ENCODE data around the gene SMIM36.
"Not testable (repeated sequence)": the region's sequence is repeated elsewhere in the genome, so short reads cannot be mapped to it uniquely, and the experiment has no call there.

SMIM36 gene

DNA sequence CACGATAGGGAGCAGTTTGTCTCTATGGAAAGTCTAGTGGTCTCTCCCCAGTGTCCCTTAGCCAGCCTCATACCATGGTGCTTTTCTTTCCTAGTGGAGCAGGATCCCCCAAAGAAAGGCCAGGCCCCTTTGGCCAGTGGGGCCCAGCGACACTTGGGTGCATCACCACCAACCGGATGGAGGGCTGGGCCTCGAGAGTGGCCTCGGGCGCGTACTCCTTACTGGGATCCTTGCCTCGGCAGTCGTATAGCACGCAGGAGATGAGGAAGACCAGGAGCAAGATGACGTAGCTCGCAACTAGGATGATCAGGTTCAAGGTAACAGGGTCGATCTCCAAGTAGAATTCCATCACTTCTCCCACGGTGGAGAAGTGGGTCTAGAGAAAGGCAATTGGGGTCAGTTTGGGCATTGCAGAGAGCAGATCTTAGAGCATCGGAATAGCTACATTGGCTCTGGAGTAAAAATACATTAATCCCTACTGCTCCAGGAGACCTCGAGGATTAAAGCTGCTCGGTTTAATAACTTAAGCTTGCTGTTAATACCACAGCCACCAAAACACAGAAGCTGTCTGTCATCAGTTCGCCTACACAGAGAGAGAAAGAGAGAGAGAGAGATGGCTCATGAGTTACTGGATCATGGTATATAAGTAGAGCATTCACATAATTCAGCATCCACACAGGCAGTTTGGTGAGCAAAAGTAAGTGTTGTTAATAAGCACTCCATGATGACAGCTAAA is at the start of gene SMIM36:
Gene SMIM36, minus strand, starts transcription at position 467 of the 736 bp plus-strand sequence.
- no peak for DNase-seq

DNA sequence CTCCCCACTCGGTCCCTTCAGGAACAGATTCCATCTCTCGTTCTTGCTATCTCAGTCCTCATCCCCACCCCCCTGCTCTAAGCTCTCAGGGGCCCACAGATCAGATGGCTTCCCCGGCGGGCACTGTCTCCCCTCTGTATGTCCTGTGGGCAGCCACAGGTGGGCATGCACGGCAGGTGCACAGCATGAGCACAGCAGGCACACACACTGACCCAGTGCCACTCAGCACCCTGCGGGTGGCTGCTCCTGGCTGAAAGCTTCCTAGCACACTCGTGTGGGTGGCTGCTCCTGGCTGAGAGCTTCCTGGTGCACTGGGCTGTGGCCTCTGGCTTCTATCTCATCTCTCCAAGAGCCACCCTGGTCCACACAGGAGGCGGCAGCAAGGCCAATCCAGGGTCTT is 44.5 kb upstream of the SMIM36 start:
- no peak for DNase-seq

DNA sequence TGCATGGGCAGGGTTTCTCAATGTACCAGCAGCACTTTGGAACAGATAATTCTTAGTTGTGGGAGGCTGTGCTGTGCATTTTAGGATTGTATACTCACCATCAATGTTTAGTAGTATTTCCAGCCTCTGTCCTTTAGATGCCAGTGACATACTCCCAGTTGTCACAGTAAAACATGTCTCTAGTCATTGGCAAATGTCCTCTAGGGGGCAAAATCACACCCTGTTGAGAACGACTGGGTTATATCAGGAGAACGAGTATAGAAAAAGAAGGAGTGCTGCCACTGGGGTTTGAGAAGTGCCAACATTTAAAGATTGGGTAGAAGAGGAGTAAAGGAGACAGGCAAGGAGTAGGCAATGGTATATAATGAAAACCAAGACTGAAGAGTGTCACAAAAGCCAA is 37.9 kb upstream of the SMIM36 start:
- peak in 1 of 2 experiments; percentile 16 for DNase-seq

DNA sequence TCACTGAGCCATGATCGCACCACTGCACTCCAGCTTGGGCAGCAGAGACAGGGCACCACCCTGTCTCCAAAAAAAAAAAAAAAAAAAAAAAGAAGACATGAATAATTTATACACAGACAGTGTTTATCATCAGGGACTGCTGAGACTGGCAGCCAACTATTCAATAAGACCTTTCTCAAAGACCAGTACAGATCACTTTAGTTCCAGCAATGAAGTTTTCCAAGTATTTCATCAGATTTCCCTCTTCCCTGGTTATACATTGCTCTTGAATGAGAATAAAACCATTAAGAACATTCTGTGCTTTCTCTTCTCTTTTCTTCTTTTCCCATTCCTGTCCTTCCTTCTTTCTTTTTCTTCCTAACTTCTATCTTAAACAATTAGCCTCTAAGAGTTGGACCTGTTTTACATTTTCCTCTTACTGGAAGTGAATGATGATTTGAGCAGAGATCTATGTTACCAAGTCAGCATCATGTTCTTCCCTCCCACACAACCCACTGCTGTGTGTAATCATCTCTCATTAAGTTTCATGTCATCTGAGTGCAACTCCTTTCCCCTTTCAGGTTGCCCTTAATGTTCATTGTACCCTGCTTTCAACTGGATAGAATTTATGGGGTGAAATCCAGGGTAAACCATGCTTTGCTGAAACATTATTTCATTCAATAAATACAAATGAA is 35.9 kb upstream of the SMIM36 start:
- DNase-seq = no peak

DNA sequence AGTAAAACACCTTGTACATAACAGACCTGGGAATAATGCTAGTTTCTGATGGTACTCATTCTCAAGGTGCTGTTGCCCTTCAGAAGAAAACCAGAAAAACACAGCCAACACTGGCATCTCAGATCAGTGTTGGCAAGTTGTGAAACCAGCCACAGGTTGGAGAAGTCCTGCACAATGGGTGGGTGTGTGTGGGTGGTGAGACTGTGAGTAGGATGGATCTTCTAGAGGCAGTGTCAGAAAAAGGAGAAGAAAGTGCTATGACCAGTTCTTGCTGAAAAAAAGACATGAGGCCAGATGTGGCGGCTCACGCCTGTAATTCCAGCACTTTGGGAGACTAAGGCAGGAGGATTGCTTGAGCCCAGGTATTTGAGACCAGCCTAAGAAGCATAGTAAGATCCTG is 35.2 kb upstream of the SMIM36 start:
- no peak for DNase-seq

GRCh38 chr17:55545806-55546205 is 34.6 kb upstream of the SMIM36 start:
- no peak for DNase-seq

DNA sequence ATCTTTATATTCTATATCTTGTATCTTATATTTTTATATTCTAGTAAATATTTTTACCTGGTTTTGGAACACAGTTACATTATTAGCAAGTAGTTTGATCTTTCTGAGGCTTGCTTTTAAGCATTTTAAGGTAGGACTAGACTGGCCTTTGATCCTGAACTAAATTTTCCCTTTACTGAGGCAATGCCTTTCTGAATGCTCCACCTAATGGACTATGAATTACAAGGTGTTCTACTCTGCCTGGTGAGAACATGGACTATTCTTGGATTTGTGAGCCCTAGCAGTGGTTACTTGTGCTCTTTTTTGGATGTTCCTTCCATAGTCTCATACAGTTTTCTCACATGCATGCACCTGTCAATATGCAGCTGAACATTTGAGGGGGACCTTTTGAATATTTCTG is 32.5 kb upstream of the SMIM36 start:
- no peak for DNase-seq

GRCh38 chr17:55540414-55541091 is 29.3 kb upstream of the SMIM36 start:
- no peak for DNase-seq

GRCh38 chr17:55536205-55536604 is 25.0 kb upstream of the SMIM36 start:
- no peak for DNase-seq

GRCh38 chr17:55533608-55534007 is 22.4 kb upstream of the SMIM36 start:
- DNase-seq = no peak

- no peak for DNase-seq
Observed at GRCh38 chr17:55532670-55533069, 21.4 kb upstream of the SMIM36 start.

DNA sequence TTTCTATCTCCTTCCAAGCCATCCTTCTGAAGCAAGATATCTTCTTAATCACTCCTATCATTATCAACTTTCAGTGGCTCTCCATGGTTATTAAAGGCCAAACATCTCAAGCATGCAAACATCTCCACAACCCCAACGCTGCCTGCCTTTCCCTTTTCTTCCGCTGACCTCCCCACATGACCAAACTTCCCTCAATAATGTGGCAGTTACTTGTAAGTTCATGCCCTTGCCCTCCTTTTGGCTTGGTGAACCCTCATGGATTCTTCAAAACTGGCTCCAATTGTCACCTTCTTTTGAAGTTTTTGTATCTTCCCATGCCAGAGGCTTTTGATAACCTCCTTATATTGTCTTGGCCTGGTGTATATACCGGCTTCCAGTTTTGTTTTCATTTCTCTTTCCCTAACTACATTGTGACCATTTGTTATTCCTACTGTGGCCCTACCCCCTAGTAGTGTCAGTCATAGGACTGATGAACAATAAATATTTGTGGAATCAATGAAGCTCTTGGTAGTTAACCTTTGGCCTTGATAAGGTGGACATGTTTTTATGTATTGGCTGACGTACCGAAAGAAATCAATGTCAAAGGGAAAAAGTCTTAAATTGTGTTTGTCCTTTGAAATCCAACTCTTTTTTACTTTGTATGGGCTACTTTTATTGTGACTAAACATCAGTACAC is 19.9 kb upstream of the SMIM36 start:
- no peak for DNase-seq

- DNase-seq = no peak
Observed at GRCh38 chr17:55530064-55530463, 18.8 kb upstream of the SMIM36 start.

GRCh38 chr17:55527540-55528118 is 16.4 kb upstream of the SMIM36 start:
- peak in 1 of 2 experiments; percentile 16 for DNase-seq

DNA sequence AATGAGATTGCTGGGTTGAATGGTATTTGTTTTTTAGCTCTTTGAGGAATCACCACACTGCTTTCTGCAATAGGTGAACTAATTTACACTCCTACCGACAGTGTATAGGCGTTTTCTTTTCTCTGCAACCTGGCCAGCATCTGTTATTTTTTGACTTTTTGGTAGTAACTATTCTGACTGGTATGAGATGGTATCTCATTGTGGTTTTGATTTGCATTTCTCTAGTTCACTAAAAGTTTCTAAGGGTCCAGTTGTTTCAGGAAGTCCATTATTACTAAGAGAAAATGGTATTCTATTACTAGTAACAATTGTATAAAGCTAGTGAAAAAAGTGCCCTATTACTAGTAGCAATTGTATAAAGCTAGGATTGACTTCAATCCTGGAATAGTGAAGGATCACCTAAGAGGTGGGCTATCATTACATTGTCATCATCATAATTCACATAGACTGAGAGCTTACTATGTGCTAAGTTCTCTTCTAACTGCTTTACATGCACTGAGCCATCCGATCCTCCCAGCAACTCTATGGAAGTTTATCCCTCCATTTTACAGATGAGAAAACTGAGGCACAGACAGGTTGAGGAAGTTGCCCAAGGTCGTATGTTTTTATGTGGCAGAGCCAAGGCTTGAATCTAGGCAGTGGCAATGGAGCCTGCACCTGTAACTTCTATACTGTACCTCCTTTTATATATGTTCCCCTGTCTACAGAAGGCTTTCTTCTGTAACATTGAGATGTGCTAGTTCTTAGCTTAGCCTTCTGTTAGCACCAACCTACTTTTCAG is 13.4 kb upstream of the SMIM36 start:
- DNase-seq = no peak

DNA sequence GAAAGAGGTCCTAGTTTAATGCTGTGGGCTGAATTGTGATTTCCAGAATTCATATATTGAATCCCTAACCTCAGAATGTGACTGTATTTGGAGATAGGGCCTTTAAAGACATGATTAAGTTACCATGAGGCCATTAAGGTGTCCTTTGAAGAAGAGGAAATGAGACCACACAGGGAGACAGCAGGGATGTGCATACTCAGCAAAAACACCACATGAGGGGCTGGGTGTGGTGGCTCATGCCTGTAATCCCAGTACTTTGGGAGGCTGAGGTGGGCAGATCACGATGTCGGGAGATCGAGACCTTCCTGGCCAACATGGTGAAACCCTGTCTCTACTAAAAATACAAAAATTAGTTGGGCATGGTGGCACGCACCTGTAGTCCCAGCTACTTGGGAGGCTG is 11.8 kb upstream of the SMIM36 start:
- not testable (repeated sequence) for DNase-seq

GRCh38 chr17:55521186-55521585 is 9.9 kb upstream of the SMIM36 start:
- DNase-seq = no peak

DNA sequence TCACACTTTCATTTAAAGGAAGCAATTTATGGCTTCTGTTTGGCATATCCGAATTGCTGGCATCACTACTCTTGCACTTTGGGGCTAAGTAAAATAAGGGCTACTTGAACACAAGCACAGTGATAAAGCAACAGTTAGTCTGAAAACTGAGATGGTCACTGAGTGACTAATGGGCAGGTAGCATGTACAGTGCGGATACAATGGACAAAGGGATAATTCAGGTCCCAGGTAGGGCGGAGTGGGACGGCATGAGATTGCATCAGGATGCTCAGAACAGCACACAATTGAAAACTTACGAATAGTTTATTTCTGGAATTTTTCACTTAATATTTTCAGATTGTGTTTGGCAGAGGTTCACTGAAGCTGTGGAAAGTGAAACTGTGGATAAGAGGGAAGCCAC is 9.2 kb upstream of the SMIM36 start:
- no peak for DNase-seq

DNA sequence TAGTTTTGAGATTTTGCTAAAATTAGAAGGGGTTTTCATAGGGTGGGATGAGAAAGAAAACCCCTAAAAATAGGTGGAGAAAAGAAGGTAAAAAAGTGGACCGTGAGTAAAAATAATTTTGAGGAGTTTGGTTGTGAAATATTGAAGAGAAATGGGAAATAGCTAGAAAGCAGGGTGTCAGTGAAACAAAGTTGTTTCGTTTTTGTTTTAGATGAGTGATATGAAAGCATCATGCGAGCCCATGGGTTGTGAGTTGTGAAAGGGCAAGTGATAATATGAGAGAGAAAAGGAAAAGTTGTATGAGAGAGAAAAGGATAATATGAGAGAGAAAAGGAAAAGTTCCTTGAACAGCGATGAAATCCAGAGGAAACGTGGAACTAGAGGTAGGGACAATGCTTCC is 7.3 kb upstream of the SMIM36 start:
- DNase-seq = no peak

DNA sequence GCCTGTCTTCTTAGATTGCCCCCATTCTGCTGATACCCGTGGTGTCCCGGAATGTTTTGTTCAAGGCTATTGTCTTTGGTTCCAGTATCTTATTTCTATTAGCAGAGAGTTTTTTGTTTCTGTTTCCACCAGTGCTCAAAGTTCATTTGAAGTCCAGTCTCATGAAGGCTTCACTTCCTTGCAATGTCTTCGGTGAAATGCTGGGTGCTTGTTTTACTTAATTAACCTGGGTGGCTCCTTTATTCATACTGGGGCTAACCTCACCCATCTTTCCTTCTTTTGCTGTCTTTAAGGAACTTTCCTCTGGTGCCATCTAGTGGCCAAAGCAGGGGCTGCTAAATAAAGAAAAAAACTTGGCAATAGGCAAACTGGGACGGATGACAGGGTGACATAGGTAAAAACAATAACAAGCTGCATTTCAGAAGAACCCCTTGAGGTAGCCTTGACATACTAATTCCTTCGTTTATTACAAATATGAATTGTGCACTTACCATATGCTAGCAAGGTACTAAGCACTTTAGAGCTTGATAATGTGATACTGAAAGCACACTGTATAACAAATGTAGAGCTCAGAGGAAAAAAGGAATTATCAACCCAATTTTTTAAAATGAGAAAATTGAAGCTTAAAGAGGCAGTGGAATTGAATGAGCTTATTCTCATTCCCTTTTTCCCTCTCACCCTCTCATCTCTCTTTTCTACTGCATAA is 2.8 kb upstream of the SMIM36 start:
- DNase-seq = peak; percentile 40 to 54

DNA sequence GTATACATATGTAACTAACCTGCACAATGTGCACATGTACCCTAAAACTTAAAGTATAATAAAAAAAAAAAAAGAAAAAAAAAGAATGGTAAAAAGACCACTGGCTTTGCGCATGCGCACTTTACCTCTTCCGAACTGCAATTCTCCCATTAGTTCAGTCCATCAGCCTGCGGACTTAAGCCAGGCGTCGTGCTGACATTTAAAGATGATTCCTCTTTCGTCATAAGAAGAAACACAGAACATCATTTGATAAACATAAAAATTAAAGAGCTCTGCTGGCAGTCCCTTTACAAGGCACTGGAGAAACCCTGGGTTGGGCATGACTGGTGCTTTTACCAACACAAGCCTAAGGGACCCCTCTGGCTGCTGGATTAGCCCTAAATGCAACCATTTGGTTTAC is 3.6 kb downstream of the SMIM36 start:
- not testable (repeated sequence) for DNase-seq

DNA sequence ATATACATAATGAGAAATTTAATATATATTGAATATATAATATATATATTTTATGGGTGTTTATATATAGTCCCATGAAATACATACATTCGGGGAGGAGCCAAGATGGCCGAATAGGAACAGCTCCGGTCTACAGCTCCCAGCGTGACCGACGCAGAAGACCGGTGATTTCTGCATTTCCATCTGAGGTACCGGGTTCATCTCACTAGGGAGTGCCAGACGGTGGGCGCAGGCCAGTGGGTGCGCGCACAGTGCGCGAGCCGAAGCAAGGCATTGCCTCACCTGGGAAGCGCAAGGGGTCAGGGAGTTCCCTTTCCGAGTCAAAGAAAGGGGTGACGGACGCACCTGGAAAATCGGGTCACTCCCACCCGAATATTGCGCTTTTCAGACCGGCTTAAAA is 9.6 kb downstream of the SMIM36 start:
- DNase-seq = not testable (repeated sequence)

Data from NCI-H1930 (cell line).